GM23248 (cell line): ENCODE measurements around the gene THSD4. TPM values are rescaled to one million over a fixed set of nuclear protein-coding genes. Genes with fewer than 3 reads are reported as not detected.

ENCODE experiments used
- DNase-seq: peaks from one replicate; pipeline ENCODE4 v3.0.0-alpha.2; 2015
- H2AFZ ChIP-seq: fragments of 200-600 bp; sonication (generic); 2 replicates; pipeline ENCODE4 v1.6.1; 2016; ENCODE audit warnings: antibody characterized with exemption
- H3F3A ChIP-seq: fragments of 200-600 bp; sonication (generic); 2 replicates; pipeline ENCODE4 v1.6.1; 2016; ENCODE audit warnings: mild to moderate bottlenecking, antibody characterized with exemption, mixed run types; ENCODE audit not compliant: insufficient read depth
- H3K27ac ChIP-seq: fragments of 200-600 bp; sonication (generic); 2 replicates; pipeline ENCODE4 v1.5.1; 2016; ENCODE audit warnings: mild to moderate bottlenecking
- H3K27me3 ChIP-seq: fragments of 200-600 bp; sonication (generic); replicated peaks from 2 replicates; pipeline ENCODE4 v1.6.1; 2016; ENCODE audit warnings: mild to moderate bottlenecking; ENCODE audit not compliant: insufficient read depth
- H3K36me3 ChIP-seq: fragments of 200-600 bp; sonication (generic); 2 replicates; pipeline ENCODE4 v1.6.1; 2016; ENCODE audit warnings: low read depth, mild to moderate bottlenecking
- H3K4me1 ChIP-seq: fragments of 200-600 bp; sonication (generic); 2 replicates; pipeline ENCODE4 v1.6.1; 2016; ENCODE audit warnings: mild to moderate bottlenecking; ENCODE audit not compliant: insufficient read depth
- H3K4me2 ChIP-seq: fragments of 200-600 bp; sonication (generic); one replicate; pipeline ENCODE4 v1.6.1; 2016; ENCODE audit warnings: mild to moderate bottlenecking; ENCODE audit not compliant: unreplicated experiment
- H3K4me3 ChIP-seq: fragments of 200-600 bp; sonication (generic); 2 replicates; pipeline ENCODE4 v1.5.1; 2016; ENCODE audit warnings: mild to moderate bottlenecking
- H3K79me2 ChIP-seq: fragments of 200-600 bp; sonication (generic); 2 replicates; pipeline ENCODE4 v1.6.1; 2016; ENCODE audit warnings: mild to moderate bottlenecking; ENCODE audit not compliant: insufficient read depth
- H3K9ac ChIP-seq: fragments of 200-600 bp; sonication (generic); 2 replicates; pipeline ENCODE4 v1.6.1; 2016; ENCODE audit warnings: mild to moderate bottlenecking
- H3K9me2 ChIP-seq: fragments of 200-600 bp; sonication (generic); 2 replicates; pipeline ENCODE4 v1.6.1; 2016; ENCODE audit warnings: mixed run types, mild to moderate bottlenecking, moderate library complexity; ENCODE audit not compliant: insufficient read depth
- H3K9me3 ChIP-seq: fragments of 200-600 bp; sonication (generic); one replicate; pipeline ENCODE4 v1.6.1; 2017; ENCODE audit warnings: low read depth
- H4K20me1 ChIP-seq: fragments of 200-600 bp; sonication (generic); 2 replicates; pipeline ENCODE4 v1.6.0; 2016; ENCODE audit not compliant: insufficient read depth
- EZH2 ChIP-seq: fragments of 200-600 bp; sonication (generic); IDR thresholded peaks from 2 replicates; pipeline ENCODE4 v1.6.1; 2018; ENCODE audit warnings: antibody characterized with exemption, mild to moderate bottlenecking; ENCODE audit not compliant: insufficient read depth, poor library complexity, severe bottlenecking
- EZH2phosphoT487 ChIP-seq: fragments of 200-600 bp; sonication (generic); IDR thresholded peaks from 2 replicates; pipeline ENCODE4 v1.6.1; 2018; ENCODE audit warnings: antibody characterized with exemption, moderate library complexity, mild to moderate bottlenecking, low read depth; ENCODE audit not compliant: insufficient read depth
- WGBS, 2 experiments: methylation state at CpG; one replicate each; pipeline ENCODE4 v1.1.6; 2015 to 2017; ENCODE audit warnings: low lambda C conversion rate in 2 of 2, low coverage in 1 of 2; ENCODE audit errors: missing lambda C conversion rate in 2 of 2; 5-methylcytosine and 5-hydroxymethylcytosine counted together
- in situ Hi-C: fragments of 300-500 bp; cut with MboI; formaldehyde crosslinking; loops from 2 replicates; pipeline ENCODE4 v1.15.0; 2020
- polyA plus RNA-seq: library from polyadenylated mRNA; unstranded; fragments of >200 nt; fragmentation: Nextera tagmentation; extraction: Ambion mirVana; gene quantifications from 2 replicates; pipeline ENCODE4 v1.2.1, GENCODE V29; 2016
- total RNA-seq: library from RNA; depleted of rRNA; stranded (reverse); fragments of >200 nt; shearing (Covaris generic); gene quantifications from 2 replicates; pipeline ENCODE4 v1.2.3, GENCODE V29; 2014

The THSD4 gene
- total and polyA plus RNA-seq, 2 experiments from 2014 or later: 14.2 to 58.9 TPM

GRCh38 chr15:71220828-71221227, 105.6 kb downstream of the THSD4 start:
- Histone ChIP-seq H3K9me3 (no peaks in the 10 kb centered on the region), H3K4me2 (no peak overlapping the region), H3K4me1 (peaks cover 16% of the 10 kb centered on the region), H3K79me2 (peaks cover 5% of the 10 kb centered on the region; the same call in 1 of the 2 replicates), H3K36me3 (peaks cover 5% of the 10 kb centered on the region; the same call in 1 of the 2 replicates), H2AFZ (no peak overlapping the region), H3K27ac (no peak overlapping the region), H3K9me2 (no peaks in the 10 kb centered on the region), H3K4me3 (no peak overlapping the region), H3K27me3 (no peaks in the 10 kb centered on the region), H4K20me1 (no peaks in the 10 kb centered on the region), H3F3A (peaks cover 26% of the 10 kb centered on the region), H3K9ac (no peak overlapping the region)
- WGBS, 2 experiments: 85 to 95% methylated on average over 3 of the region's 3 CpGs
- no peak for DNase-seq
- no peak for TF ChIP-seq EZH2
- TF ChIP-seq EZH2phosphoT487: no peak
- in situ Hi-C loops: no loop called here

DNA sequence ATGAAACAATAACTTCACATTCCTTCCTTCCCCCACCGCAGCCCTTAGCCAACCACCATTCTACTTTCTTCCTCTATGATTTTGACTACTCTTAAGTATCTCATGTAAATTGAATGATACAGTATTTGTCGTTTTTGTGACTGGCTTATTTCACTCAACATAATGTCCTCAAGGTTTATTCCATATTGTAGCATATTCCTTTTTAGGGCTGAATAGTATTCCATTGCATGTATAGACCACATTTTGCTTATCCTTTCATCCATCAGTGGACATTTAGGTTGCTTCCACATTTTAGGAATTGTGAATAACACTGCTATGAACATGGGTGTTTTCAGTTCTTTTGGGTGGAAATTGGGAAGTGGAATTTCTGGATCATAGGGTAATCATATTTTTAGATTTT, 106.1 kb downstream of the THSD4 start:
- Histone ChIP-seq H3K27ac (no peak overlapping the region), H3K4me2 (no peak overlapping the region), H3K9me2 (no peaks in the 10 kb centered on the region), H3K9me3 (no peaks in the 10 kb centered on the region), H3F3A (peaks cover 26% of the 10 kb centered on the region), H2AFZ (no peak overlapping the region), H3K9ac (no peak overlapping the region), H3K27me3 (no peaks in the 10 kb centered on the region), H3K36me3 (peaks cover 5% of the 10 kb centered on the region; the same call in 1 of the 2 replicates), H3K4me1 (peaks cover 16% of the 10 kb centered on the region), H4K20me1 (no peaks in the 10 kb centered on the region), H3K4me3 (no peak overlapping the region), H3K79me2 (peaks cover 5% of the 10 kb centered on the region; the same call in 1 of the 2 replicates)
- TF ChIP-seq EZH2 (no peak), EZH2phosphoT487 (no peak)
- WGBS, 2 experiments: 84 to 94% methylated on average over 2 of the region's 2 CpGs
- in situ Hi-C loops: no loop called here
- DNase-seq: no peak

DNA sequence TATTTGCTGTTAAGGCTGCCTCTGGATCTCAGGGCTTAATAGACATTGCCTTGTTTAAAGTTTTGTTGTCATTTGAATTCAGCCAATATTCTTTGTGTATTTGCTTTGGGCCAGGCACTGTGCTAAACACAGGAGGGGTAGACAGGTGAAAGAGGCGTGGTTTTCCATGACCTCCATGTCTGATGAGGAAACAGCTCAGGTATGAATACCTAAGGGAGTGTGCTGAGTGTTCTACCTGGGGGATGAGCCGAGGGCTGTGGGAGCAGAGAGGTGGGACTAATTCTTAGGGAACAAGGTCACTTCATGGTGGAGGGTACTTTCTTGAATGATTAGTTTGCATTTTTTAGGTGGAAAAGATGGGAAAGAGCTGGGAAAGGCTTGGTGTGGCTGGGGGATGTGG, 108.2 kb downstream of the THSD4 start:
- in situ Hi-C loops: no loop called here
- no peak overlapping the region for H3K27ac ChIP-seq
- no peak for DNase-seq
- WGBS, 2 experiments: 78 to 89% methylated on average over 2 of the region's 2 CpGs
- TF ChIP-seq EZH2phosphoT487 (no peak), EZH2 (no peak)
- peaks cover 5% of the 10 kb centered on the region; the same call in 1 of the 2 replicates for H3K79me2 ChIP-seq
- no peak overlapping the region for H3K4me2 ChIP-seq
- H3K4me1 ChIP-seq: peaks cover 16% of the 10 kb centered on the region
- peaks cover 19% of the 10 kb centered on the region for H3F3A ChIP-seq
- H3K4me3 ChIP-seq: no peak overlapping the region
- no peak overlapping the region for H3K9ac ChIP-seq
- no peaks in the 10 kb centered on the region for H3K9me3 ChIP-seq
- H3K36me3 ChIP-seq: no peaks in the 10 kb centered on the region
- H3K27me3 ChIP-seq: no peaks in the 10 kb centered on the region
- no peaks in the 10 kb centered on the region for H4K20me1 ChIP-seq
- H2AFZ ChIP-seq: no peak overlapping the region
- H3K9me2 ChIP-seq: no peaks in the 10 kb centered on the region

GRCh38 chr15:71224024-71224423, 108.8 kb downstream of the THSD4 start:
- Histone ChIP-seq H3K27ac (no peak overlapping the region), H3K36me3 (no peaks in the 10 kb centered on the region), H3K27me3 (no peaks in the 10 kb centered on the region), H3K9me3 (no peaks in the 10 kb centered on the region), H3K4me1 (peaks cover 13% of the 10 kb centered on the region), H2AFZ (no peak overlapping the region), H3K4me2 (no peak overlapping the region), H3K79me2 (peaks cover 5% of the 10 kb centered on the region; the same call in 1 of the 2 replicates), H3K9me2 (no peaks in the 10 kb centered on the region), H4K20me1 (no peaks in the 10 kb centered on the region), H3K4me3 (no peak overlapping the region), H3F3A (peaks cover 14% of the 10 kb centered on the region), H3K9ac (no peak overlapping the region)
- DNase-seq: no peak
- TF ChIP-seq EZH2: no peak
- TF ChIP-seq EZH2phosphoT487: no peak
- WGBS, 2 experiments: 87 to 95% methylated on average over 4 of the region's 4 CpGs
- in situ Hi-C loops: no loop called here

GRCh38 chr15:71225851-71226250, 110.6 kb downstream of the THSD4 start:
- Histone ChIP-seq H3K9me2 (no peaks in the 10 kb centered on the region), H3K9ac (no peak overlapping the region), H3K9me3 (no peaks in the 10 kb centered on the region), H3K4me1 (no peaks in the 10 kb centered on the region), H3K4me2 (no peak overlapping the region), H3K27ac (no peak overlapping the region), H3K36me3 (no peaks in the 10 kb centered on the region), H2AFZ (no peak overlapping the region), H3K79me2 (peaks cover 5% of the 10 kb centered on the region; the same call in 1 of the 2 replicates), H4K20me1 (no peaks in the 10 kb centered on the region), H3K4me3 (no peak overlapping the region), H3K27me3 (no peaks in the 10 kb centered on the region), H3F3A (no peaks in the 10 kb centered on the region)
- no peak for TF ChIP-seq EZH2phosphoT487
- TF ChIP-seq EZH2: no peak
- WGBS, 2 experiments: 77 to 87% methylated on average over 2 of the region's 2 CpGs
- in situ Hi-C loops: no loop called here
- no peak for DNase-seq
